Measurements from ENCODE around the gene HMGXB4. TPM values are rescaled to one million over a fixed set of nuclear protein-coding genes. Genes with fewer than 3 reads are reported as not detected.

HMGXB4 gene
- polyA plus RNA-seq, 4 donors: 24.4 to 29.7 (median 28.8) TPM

- no peak for DNase-seq (ENCODE audit: low read depth in 4 of 4, low spot score in 3 of 4)
These were observed 67.5 kb downstream of the HMGXB4 start for GRCh38 chr22:35324762-35325161.

- no peak for DNase-seq (ENCODE audit: low read depth in 4 of 4, low spot score in 3 of 4)
These were observed 67.9 kb downstream of the HMGXB4 start for GRCh38 chr22:35325209-35325608.

- DNase-seq (ENCODE audit: low read depth in 4 of 4, low spot score in 3 of 4): no peak
These were observed 69.7 kb downstream of the HMGXB4 start for GRCh38 chr22:35326854-35327562.

GRCh38 chr22:35327690-35328471 lies 70.6 kb downstream of the HMGXB4 start:
- no peak for DNase-seq (ENCODE audit: low read depth in 4 of 4, low spot score in 3 of 4)

- no peak for DNase-seq (ENCODE audit: low read depth in 4 of 4, low spot score in 3 of 4)
These were observed 71.2 kb downstream of the HMGXB4 start for GRCh38 chr22:35328472-35328885.

GRCh38 chr22:35329114-35329847 lies 72.0 kb downstream of the HMGXB4 start:
- no peak for DNase-seq (ENCODE audit: low read depth in 4 of 4, low spot score in 3 of 4)

- no peak for DNase-seq (ENCODE audit: low read depth in 4 of 4, low spot score in 3 of 4)
These were observed 73.1 kb downstream of the HMGXB4 start for GRCh38 chr22:35330258-35330861.

- DNase-seq (ENCODE audit: low read depth in 4 of 4, low spot score in 3 of 4): no peak
These were observed 75.0 kb downstream of the HMGXB4 start for GRCh38 chr22:35332278-35332677.

GRCh38 chr22:35333220-35333619 lies 75.9 kb downstream of the HMGXB4 start:
- no peak for DNase-seq (ENCODE audit: low read depth in 4 of 4, low spot score in 3 of 4)

GRCh38 chr22:35334004-35334403 lies 76.7 kb downstream of the HMGXB4 start:
- DNase-seq (ENCODE audit: low read depth in 4 of 4, low spot score in 3 of 4): no peak

- no peak for DNase-seq (ENCODE audit: low read depth in 4 of 4, low spot score in 3 of 4)
These were observed 78.2 kb downstream of the HMGXB4 start for GRCh38 chr22:35335468-35335867.

- no peak for DNase-seq (ENCODE audit: low read depth in 4 of 4, low spot score in 3 of 4)
These were observed 78.9 kb downstream of the HMGXB4 start for GRCh38 chr22:35335936-35336781.

GRCh38 chr22:35337932-35338331 lies 80.6 kb downstream of the HMGXB4 start:
- DNase-seq (ENCODE audit: low read depth in 4 of 4, low spot score in 3 of 4): no peak

GRCh38 chr22:35341090-35341874 lies 84.0 kb downstream of the HMGXB4 start:
- DNase-seq (ENCODE audit: low read depth in 4 of 4, low spot score in 3 of 4): no peak

- DNase-seq (ENCODE audit: low read depth in 4 of 4, low spot score in 3 of 4): no peak
These were observed 85.1 kb downstream of the HMGXB4 start for GRCh38 chr22:35342390-35342789.

GRCh38 chr22:35343664-35344550 lies 86.6 kb downstream of the HMGXB4 start:
- DNase-seq (ENCODE audit: low read depth in 4 of 4, low spot score in 3 of 4): no peak

GRCh38 chr22:35344956-35345690 lies 87.8 kb downstream of the HMGXB4 start:
- no peak for DNase-seq (ENCODE audit: low read depth in 4 of 4, low spot score in 3 of 4)
